Esophagus squamous epithelium (tissue), 4 donors: Measurements from ENCODE around the gene MUC4.
"Not testable (repeated sequence)": the region's sequence is repeated elsewhere in the genome, so short reads cannot be mapped to it uniquely, and the experiment has no call there.

Experiments
- CTCF ChIP-seq, 6 experiments: fragments of 450-650 bp in 4 of 6; fragments of 200-600 bp in 2 of 6; sonication (generic) in 2 of 6; IDR thresholded peaks; one replicate each; pipeline ENCODE4 v1.5.1; 2016 to 2019; ENCODE audit warnings: antibody characterized with exemption in 6 of 6, mild to moderate bottlenecking in 4 of 6, moderate library complexity in 4 of 6
- POLR2A ChIP-seq, 4 donors: fragments of 450-650 bp; IDR thresholded peaks; one replicate each; pipeline ENCODE4 v1.6.1; 2017; ENCODE audit warnings: antibody characterized with exemption in 4 of 4, mild to moderate bottlenecking in 4 of 4, moderate library complexity in 3 of 4

- TF ChIP-seq CTCF, POLR2A (IDR thresholded peaks at IDR 0.05): not testable (repeated sequence)
Measured at GRCh38 chr3:195770841-195771645, 40.7 kb downstream of the MUC4 start.
